SK-N-MC (cell line): ENCODE results near the gene PCDHGB7.

ENCODE experiments used
- EZH2 ChIP-seq: fragments of 200-600 bp; sonication (generic); IDR thresholded peaks from one replicate; pipeline ENCODE4 v1.6.1; 2017; ENCODE audit warnings: antibody characterized with exemption
- FOXP2 ChIP-seq: optimal IDR thresholded peaks from 2 replicates; pipeline ENCODE3; 2011; ENCODE audit warnings: mild to moderate bottlenecking, moderate library complexity; ENCODE audit not compliant: insufficient read depth; ENCODE audit errors: extremely low read length, control extremely low read depth
- POLR2AphosphoS5 ChIP-seq: IDR thresholded peaks from 2 replicates; pipeline ENCODE4 v1.6.1; 2012; ENCODE audit warnings: mild to moderate bottlenecking, low read depth, low read length, borderline replicate concordance

DNA sequence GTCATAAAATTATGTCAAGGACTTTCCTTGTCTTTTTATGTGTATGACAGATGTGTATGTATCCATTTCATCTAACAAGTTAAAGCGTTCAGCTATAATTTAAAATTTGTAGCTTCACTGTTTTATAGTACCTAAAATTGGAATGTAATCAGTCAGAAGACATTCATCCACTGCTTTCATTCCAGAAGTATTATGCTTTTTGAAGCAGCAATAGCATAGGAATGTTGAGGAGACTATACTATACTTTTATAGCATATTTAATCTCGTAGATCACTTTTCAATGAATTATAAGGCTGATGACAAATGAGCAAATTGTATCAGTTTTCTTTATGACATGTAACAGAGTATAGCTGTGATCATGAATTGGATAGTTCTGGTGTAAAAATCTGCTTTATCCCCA, 19.7 kb downstream of the PCDHGB7 start:
- TF ChIP-seq EZH2 (no peak), POLR2AphosphoS5 (no peak), FOXP2 (no peak)
